Tibial artery (tissue), 4 donors: Measurements from ENCODE around the gene SENP5.

Experiments used
- DNase-seq, 2 donors: peaks; one replicate each; pipeline ENCODE4 v3.0.0-alpha.2; 2019
- H3K27ac ChIP-seq, 2 donors: fragments of 200-600 bp; sonication (generic) in 1 of 2; 1 replicate in 1 of 2; 2 replicates in 1 of 2; pipeline ENCODE4 v1.5.1; 2018 to 2019; ENCODE audit warnings: mild to moderate bottlenecking in 1 of 2
- H3K27me3 ChIP-seq, 2 donors: fragments of 200-600 bp; sonication (generic) in 1 of 2; one replicate each; pipeline versions ENCODE4 v1.5.1 to v1.6.0; 2016 to 2019
- H3K36me3 ChIP-seq, 3 donors: fragments of 200-600 bp; sonication (generic) in 2 of 3; one replicate each; pipeline ENCODE4 v1.5.1; 2016 to 2019; ENCODE audit warnings: mild to moderate bottlenecking in 2 of 3
- H3K4me1 ChIP-seq, 4 donors: fragments of 200-600 bp; sonication (generic) in 2 of 4; 1 replicate in 3 of 4; 2 replicates in 1 of 4; pipeline ENCODE4 v1.5.1; 2016 to 2019
- H3K4me3 ChIP-seq, 2 donors: fragments of 200-600 bp; sonication (generic) in 1 of 2; 1 replicate in 1 of 2; 2 replicates in 1 of 2; pipeline ENCODE4 v1.5.1; 2018 to 2019; ENCODE audit warnings: mild to moderate bottlenecking in 2 of 2
- H3K9me3 ChIP-seq, 3 donors: fragments of 200-600 bp; sonication (generic) in 1 of 3; one replicate each; pipeline ENCODE4 v1.5.1; 2016 to 2019
- CTCF ChIP-seq, 2 experiments: fragments of 200-600 bp in 1 of 2; fragments of 450-650 bp in 1 of 2; IDR thresholded peaks; one replicate each; pipeline ENCODE4 v1.5.1; 2017 to 2019; ENCODE audit warnings: antibody characterized with exemption in 2 of 2, mild to moderate bottlenecking in 1 of 2, moderate library complexity in 1 of 2
- intact Hi-C: fragments of 100-400 bp; cut with DNase I; formaldehyde crosslinking; loops from one replicate; pipeline ENCODE4 v1.15.0; 2023; ENCODE audit warnings: low total_unique reads

SENP5 gene

DNA sequence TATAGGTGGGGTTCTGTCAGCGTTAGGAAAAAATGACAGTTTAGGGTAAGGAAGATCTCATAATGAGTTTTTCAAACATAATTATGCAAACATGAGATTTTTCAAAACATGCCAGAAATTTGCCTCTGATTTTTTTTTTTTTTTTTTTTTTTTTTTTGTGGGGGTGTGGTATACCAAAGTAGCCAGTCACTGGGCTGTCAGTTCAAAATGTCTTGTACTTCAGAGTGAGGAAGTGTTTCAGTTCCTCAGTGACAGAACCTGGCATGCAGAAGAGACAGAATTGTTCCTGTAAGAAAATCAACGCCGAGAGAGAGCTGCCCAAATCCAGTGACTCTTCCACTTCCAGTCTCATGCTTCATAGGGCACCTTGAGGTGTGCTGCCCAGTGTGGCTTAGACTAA, 64.9 kb downstream of the SENP5 start:
- no peak for DNase-seq
- no peaks in the 10 kb centered on the region for H3K27me3 ChIP-seq
- H3K27ac ChIP-seq = no peak overlapping the region
- TF ChIP-seq CTCF (IDR thresholded peaks at IDR 0.05) = no peak
- H3K36me3 ChIP-seq = peaks cover 71 to 97% (median 84%) of the 10 kb centered on the region in 3 donors
- intact Hi-C loops = no loop called here
- H3K4me1 ChIP-seq = no peaks in the 10 kb centered on the region
- no peaks in the 10 kb centered on the region for H3K9me3 ChIP-seq
- no peak overlapping the region for H3K4me3 ChIP-seq

DNA sequence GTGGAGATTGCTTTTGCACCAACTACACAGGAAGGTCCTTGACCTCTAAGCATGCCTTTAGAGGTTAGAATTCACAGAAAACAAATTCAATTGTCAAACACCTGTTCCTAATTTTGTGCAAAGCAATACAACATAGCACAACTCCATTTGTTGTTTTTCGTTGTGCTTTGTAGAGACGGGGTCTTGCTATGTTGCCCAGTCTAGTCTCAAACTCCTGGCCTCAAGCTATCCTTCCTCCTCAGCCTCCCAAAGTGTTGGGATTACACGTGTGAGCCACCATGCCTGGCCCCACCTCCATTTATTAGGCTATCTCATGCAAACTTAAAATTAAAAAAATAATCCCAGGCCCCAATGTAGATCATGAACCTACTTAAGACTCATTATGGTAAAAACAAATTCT, 68.6 kb downstream of the SENP5 start:
- Histone ChIP-seq H3K27me3 (no peaks in the 10 kb centered on the region), H3K4me3 (no peak overlapping the region), H3K9me3 (no peaks in the 10 kb centered on the region), H3K27ac (no peak overlapping the region), H3K4me1 (peaks cover 0 to 15% (median 11%) of the 10 kb centered on the region in 4 donors), H3K36me3 (peaks cover 56 to 84% (median 76%) of the 10 kb centered on the region in 3 donors)
- TF ChIP-seq CTCF (IDR thresholded peaks at IDR 0.05) = no peak
- intact Hi-C loops = no loop called here
- no peak for DNase-seq

DNA sequence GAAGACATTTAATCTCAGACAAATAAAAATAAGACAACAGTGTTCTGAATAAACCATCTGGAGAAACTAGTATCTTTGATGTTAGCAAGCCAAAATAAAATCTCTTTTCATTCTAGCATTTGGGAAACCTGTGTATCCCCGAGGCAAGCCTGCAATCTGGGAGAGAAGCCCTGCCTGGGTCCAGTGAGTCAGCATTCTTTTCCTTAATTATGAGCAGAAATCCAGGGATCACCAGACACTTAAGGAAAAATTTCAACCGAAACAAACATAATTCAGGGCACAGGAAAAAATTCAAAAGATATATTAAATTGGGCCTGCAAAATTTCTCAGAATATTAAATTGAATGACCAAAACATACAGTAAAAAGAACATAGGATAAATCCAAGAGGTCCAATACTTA, 70.4 kb downstream of the SENP5 start:
- H3K4me1 ChIP-seq = peaks cover 0 to 18% (median 16%) of the 10 kb centered on the region in 4 donors
- H3K9me3 ChIP-seq = no peaks in the 10 kb centered on the region
- H3K36me3 ChIP-seq = peaks cover 42 to 66% (median 59%) of the 10 kb centered on the region in 3 donors
- no peak for DNase-seq
- intact Hi-C loops = no loop called here
- H3K27me3 ChIP-seq = no peaks in the 10 kb centered on the region
- H3K27ac ChIP-seq = no peak overlapping the region
- TF ChIP-seq CTCF (IDR thresholded peaks at IDR 0.05) = no peak
- no peak overlapping the region for H3K4me3 ChIP-seq

DNA sequence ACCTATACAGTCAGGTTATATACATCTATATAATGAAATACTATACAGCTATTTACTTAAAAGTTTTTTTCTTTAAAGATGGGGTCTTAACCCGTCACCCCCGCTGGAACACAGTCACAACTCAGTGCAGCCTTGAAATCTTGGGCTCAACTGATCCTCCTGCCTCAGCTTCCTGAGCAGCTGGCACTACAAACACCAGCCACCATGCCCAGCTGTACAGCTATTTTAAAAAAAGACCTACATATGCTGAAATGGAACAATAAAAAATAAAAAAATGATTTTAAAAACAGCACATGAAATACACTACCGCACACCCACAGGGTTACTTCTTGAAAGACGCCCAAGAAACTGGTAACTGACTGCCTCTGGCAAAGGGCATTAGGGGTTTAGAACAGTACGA, 70.9 kb downstream of the SENP5 start:
- intact Hi-C loops = no loop called here
- DNase-seq = no peak
- peaks cover 40 to 61% (median 54%) of the 10 kb centered on the region in 3 donors for H3K36me3 ChIP-seq
- no peak overlapping the region for H3K4me3 ChIP-seq
- H3K27me3 ChIP-seq = no peaks in the 10 kb centered on the region
- no peaks in the 10 kb centered on the region for H3K9me3 ChIP-seq
- no peak for TF ChIP-seq CTCF (IDR thresholded peaks at IDR 0.05)
- H3K27ac ChIP-seq = no peak overlapping the region
- peaks cover 0 to 23% (median 21%) of the 10 kb centered on the region in 4 donors for H3K4me1 ChIP-seq

DNA sequence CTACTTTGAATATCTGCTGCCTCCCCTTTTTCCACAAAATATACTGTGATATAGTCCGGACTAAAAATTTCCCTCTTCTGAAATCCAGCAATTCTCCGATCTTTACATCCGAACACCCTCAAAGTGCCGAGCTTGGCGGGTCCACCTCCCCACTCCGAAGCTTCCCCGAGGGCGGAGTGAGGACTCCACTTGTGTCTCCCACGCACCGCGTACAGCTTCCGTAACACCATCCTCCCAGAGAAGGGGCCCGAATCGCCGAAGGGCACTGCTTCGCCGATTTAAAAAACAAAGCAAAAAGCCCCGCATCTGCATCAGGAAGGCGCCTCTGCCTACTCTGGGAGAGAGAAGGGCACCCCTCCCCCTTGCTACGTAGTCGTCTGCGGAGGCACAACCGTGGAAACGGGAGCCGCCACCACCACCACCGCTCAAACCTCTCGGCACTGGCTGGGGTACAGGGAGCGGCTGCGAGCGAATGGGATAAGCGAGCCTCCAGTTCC, 74.1 kb downstream of the SENP5 start:
- intact Hi-C loops = loop anchor here (2.0 to 5.0 kb wide), 2 partner anchors 27 to 74 kb away; partner anchors contain the start of genes PIGZ and SENP5
- peaks cover 14 to 38% (median 23%) of the 10 kb centered on the region in 3 donors for H3K36me3 ChIP-seq
- DNase-seq = peak; percentile 39 to 72
- no peaks in the 10 kb centered on the region for H3K9me3 ChIP-seq
- no peaks in the 10 kb centered on the region for H3K27me3 ChIP-seq
- peak overlapping the region; percentile 85 to 92 for H3K27ac ChIP-seq
- H3K4me3 ChIP-seq = peak overlapping the region; percentile 70 to 94
- H3K4me1 ChIP-seq = peaks cover 0 to 34% (median 27%) of the 10 kb centered on the region in 4 donors
- no peak for TF ChIP-seq CTCF (IDR thresholded peaks at IDR 0.05)
